ENCODE results near the gene UBE2D1.

Gene UBE2D1

DNA sequence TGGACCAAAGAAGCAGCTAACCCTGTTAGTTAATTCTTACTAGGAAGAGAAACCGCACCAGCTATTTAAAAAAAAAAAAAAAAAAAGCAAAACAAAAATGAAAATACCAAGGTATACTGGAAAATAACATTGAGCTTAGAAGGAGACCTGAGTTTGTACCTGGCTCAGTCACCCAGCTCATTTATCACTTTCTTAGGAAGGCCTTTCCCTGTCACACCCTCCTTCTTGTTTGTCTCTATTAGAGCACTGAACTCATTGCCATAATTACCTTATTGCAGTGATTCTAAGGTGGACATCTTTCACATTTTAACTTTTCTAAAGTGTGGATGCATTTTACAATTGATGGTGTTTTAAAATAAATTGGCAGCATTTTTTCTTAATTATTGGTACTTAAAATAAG lies 24.1 kb downstream of the UBE2D1 start:
- peaks cover 15% of the 10 kb centered on the region; the same call in 1 of the 2 replicates for H4K20me1 ChIP-seq (ENCODE audit: insufficient read depth, low read length)
- no peaks in the 10 kb centered on the region for H3K27me3 ChIP-seq (ENCODE audit: insufficient read depth, low read length, poor library complexity)
- peaks cover 6% of the 10 kb centered on the region for H3K36me3 ChIP-seq (ENCODE audit: insufficient read depth, low read length)
- H3K4me1 ChIP-seq (ENCODE audit: insufficient read depth, low read length): no peaks in the 10 kb centered on the region
- no peak overlapping the region for H3K4me3 ChIP-seq (ENCODE audit: low read depth in 1 of 2, low read length in 2 of 2)
- no peak overlapping the region for H3K9ac ChIP-seq (ENCODE audit: low read depth, low read length)
- no peaks in the 10 kb centered on the region for H3K9me3 ChIP-seq (ENCODE audit: insufficient read depth, low read length, severe bottlenecking)
- ATAC-seq (ENCODE audit: insufficient read depth, low read depth) (no peak), DNase-seq (no peak)
- H3K27ac ChIP-seq (ENCODE audit: low read length): no peak overlapping the region
- H3K79me2 ChIP-seq (ENCODE audit: insufficient read depth, low read length): peaks cover 17% of the 10 kb centered on the region
- H3K4me2 ChIP-seq (ENCODE audit: insufficient read depth, low read length): no peak overlapping the region
- no peak for TF ChIP-seq EZH2 (IDR thresholded peaks at IDR 0.05; ENCODE audit: borderline replicate concordance, low read depth, low read length, severe bottlenecking)
- no peak for TF ChIP-seq CTCF (IDR thresholded peaks at IDR 0.05; ENCODE audit: borderline replicate concordance, extremely low read depth, low read length, poor library complexity, severe bottlenecking)
- no peak overlapping the region for H2AFZ ChIP-seq (ENCODE audit: low read depth, low read length)

DNA sequence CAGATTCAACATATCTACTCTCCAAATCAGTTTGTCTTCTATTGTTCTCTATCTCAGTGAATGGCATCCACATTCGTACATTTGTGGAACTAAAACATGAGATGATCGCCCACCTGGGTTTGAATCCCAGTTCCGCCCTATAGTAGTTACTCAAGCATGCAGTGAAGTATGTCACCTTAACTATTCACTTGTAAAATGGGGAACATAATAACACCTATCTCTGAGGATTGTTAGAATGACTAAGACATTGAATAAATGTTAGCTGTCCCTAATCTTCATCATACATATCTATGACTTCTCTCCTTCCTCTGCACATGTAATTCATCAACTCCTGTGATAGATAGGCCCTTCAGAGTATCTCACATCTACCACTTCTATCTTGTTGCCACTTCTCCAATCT lies 24.7 kb downstream of the UBE2D1 start:
- no peak for DNase-seq
- peaks cover 14% of the 10 kb centered on the region; the same call in 1 of the 2 replicates for H4K20me1 ChIP-seq (ENCODE audit: insufficient read depth, low read length)
- ATAC-seq (ENCODE audit: insufficient read depth, low read depth): no peak
- H3K9me3 ChIP-seq (ENCODE audit: insufficient read depth, low read length, severe bottlenecking): no peaks in the 10 kb centered on the region
- H3K27ac ChIP-seq (ENCODE audit: low read length): no peak overlapping the region
- H3K4me3 ChIP-seq (ENCODE audit: low read depth in 1 of 2, low read length in 2 of 2): no peak overlapping the region
- no peaks in the 10 kb centered on the region for H3K4me1 ChIP-seq (ENCODE audit: insufficient read depth, low read length)
- H3K4me2 ChIP-seq (ENCODE audit: insufficient read depth, low read length): no peak overlapping the region
- no peak overlapping the region for H2AFZ ChIP-seq (ENCODE audit: low read depth, low read length)
- no peak for TF ChIP-seq CTCF (IDR thresholded peaks at IDR 0.05; ENCODE audit: borderline replicate concordance, extremely low read depth, low read length, poor library complexity, severe bottlenecking)
- no peak for TF ChIP-seq EZH2 (IDR thresholded peaks at IDR 0.05; ENCODE audit: borderline replicate concordance, low read depth, low read length, severe bottlenecking)
- no peak overlapping the region for H3K9ac ChIP-seq (ENCODE audit: low read depth, low read length)
- peaks cover 10% of the 10 kb centered on the region for H3K36me3 ChIP-seq (ENCODE audit: insufficient read depth, low read length)
- H3K79me2 ChIP-seq (ENCODE audit: insufficient read depth, low read length): peaks cover 14% of the 10 kb centered on the region
- no peaks in the 10 kb centered on the region for H3K27me3 ChIP-seq (ENCODE audit: insufficient read depth, low read length, poor library complexity)

DNA sequence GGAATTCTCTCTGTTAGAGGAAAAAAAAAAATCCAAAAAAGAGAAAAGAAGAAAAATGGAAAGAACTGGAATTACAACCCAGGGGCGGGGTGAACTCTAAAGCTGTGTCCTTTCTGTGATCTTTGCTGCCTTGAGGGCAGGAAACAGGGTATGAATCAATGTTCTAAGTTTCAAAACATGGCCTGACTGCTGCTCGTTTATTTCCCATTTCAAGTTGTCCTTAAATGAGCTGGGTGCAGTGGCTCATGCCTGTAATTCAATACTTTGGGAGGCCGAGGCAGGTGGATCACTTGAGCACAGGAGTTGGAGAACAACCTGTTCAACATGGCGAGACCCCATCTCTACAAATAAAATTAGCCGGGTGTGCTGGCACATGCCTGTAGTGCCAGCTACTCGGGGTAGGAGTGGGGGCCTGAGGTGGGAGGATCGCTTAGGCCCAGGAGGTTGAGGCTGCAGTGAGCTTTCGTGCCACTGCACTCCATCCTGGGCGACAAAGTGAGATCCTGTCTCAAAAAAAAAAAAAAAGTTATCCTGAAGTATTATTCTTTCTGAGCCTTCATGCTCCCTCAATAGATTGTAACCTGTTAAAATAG lies 25.7 kb downstream of the UBE2D1 start:
- Histone ChIP-seq H3K9me3 (ENCODE audit: insufficient read depth, low read length, severe bottlenecking) (no peaks in the 10 kb centered on the region), H3K79me2 (ENCODE audit: insufficient read depth, low read length) (peaks cover 14% of the 10 kb centered on the region), H4K20me1 (ENCODE audit: insufficient read depth, low read length) (peaks cover 14% of the 10 kb centered on the region; the same call in 1 of the 2 replicates), H3K4me1 (ENCODE audit: insufficient read depth, low read length) (no peaks in the 10 kb centered on the region), H3K36me3 (ENCODE audit: insufficient read depth, low read length) (peaks cover 12% of the 10 kb centered on the region), H3K27ac (ENCODE audit: low read length) (no peak overlapping the region), H3K4me3 (ENCODE audit: low read depth in 1 of 2, low read length in 2 of 2) (no peak overlapping the region), H2AFZ (ENCODE audit: low read depth, low read length) (no peak overlapping the region), H3K27me3 (ENCODE audit: insufficient read depth, low read length, poor library complexity) (no peaks in the 10 kb centered on the region), H3K4me2 (ENCODE audit: insufficient read depth, low read length) (no peak overlapping the region), H3K9ac (ENCODE audit: low read depth, low read length) (no peak overlapping the region)
- ATAC-seq (ENCODE audit: insufficient read depth, low read depth) (no peak), DNase-seq (no peak)
- no peak for TF ChIP-seq CTCF (IDR thresholded peaks at IDR 0.05; ENCODE audit: borderline replicate concordance, extremely low read depth, low read length, poor library complexity, severe bottlenecking)
- no peak for TF ChIP-seq EZH2 (IDR thresholded peaks at IDR 0.05; ENCODE audit: borderline replicate concordance, low read depth, low read length, severe bottlenecking)

Data from DND-41 (cell line).